Stimulated activated CD4-positive, alpha-beta T cell treated with anti-CD3 and anti-CD28 coated beads, Interleukin-1b, Interleukin-23, amount 100 ng/mL, for 1 hour (primary cell): ENCODE data around the gene REC114.
"Not testable (repeated sequence)": the region's sequence is repeated elsewhere in the genome, so short reads cannot be mapped to it uniquely, and the experiment has no call there.

ENCODE experiments used
- DNase-seq, 2 donors: peaks; one replicate each; pipeline ENCODE4 v3.0.0-alpha.2; 2020; ENCODE audit warnings: low read depth in 2 of 2

The REC114 gene

GRCh38 chr15:73455876-73456275 is 12.9 kb downstream of the REC114 start:
- no peak for DNase-seq

DNA sequence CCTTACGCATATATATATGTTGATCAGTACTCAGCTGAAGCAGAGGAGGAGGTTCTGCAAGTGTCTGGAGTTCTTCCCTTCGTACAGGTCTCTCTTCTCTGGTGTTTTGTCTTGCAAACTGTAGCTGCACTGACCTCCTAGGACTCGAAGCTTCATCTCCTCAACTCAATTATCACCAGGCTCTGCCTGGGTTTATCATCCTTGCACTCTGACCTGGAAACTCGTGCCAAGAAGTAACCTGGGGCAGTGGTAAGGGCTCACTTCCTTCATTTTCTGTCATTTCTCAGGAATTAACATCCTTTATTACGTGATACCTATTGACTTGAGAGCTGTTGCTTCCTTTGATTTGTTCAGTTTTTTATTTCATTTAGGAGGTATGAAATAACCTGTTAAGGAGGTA is 14.4 kb downstream of the REC114 start:
- DNase-seq, result no peak

DNA sequence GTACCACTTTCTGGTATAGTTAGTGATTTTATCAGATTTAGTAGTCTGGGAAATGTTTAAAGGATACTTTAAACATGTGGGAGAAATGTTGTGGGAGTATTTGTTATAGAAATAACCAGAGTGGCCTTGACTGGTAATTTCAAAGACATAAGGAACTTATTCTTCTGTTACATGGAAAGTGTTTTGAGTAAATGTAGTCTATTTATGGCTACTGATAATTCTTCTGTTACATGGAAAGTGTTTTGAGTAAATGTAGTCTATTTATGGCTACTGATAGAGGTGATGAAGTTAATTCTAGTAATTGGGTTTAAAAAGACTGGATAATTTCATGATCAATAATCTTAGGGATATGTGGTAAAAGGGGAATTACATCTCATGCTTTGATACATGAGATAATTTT is 17.7 kb downstream of the REC114 start:
- no peak for DNase-seq

GRCh38 chr15:73464602-73465001 is 21.6 kb downstream of the REC114 start:
- DNase-seq, result no peak

DNA sequence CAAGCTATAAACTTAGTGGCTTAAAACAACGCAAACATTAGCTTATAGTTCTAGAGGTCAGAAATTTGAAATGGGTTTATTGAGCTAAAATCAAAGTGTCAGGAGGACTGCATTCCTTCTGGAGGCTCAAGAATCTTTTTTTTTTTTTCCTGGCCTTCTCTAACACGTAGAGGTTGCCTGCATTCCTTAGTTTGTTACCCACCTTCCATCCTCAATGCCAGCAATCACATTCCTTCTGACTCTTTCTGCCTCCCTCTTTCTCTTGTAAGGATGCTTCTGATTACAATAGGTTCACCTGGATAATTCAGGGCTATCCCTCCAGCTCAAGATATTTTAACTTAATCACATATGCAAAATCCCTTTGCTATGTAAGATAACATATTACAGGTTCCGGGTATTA is 24.8 kb downstream of the REC114 start:
- no peak for DNase-seq

DNA sequence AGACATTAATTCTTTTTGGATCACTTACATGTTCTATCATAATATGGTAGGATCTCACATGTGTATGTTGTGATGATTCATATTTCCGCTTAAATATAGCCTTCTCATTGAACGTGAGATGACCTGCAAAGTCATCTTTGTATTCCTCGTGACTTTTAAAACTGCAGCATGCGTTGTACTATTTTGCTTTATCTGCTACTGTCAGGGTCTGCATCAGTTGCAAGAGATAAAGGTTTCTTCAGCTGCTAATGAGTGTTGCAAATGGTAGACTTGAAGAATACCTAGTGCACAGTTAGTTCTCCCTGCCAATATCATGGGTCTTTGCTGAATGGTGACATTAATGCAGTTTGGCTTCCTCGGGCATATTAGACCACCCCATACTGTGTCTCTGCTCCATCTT is 31.8 kb downstream of the REC114 start:
- no peak for DNase-seq

GRCh38 chr15:73476704-73477216 is 33.8 kb downstream of the REC114 start:
- no peak for DNase-seq

DNA sequence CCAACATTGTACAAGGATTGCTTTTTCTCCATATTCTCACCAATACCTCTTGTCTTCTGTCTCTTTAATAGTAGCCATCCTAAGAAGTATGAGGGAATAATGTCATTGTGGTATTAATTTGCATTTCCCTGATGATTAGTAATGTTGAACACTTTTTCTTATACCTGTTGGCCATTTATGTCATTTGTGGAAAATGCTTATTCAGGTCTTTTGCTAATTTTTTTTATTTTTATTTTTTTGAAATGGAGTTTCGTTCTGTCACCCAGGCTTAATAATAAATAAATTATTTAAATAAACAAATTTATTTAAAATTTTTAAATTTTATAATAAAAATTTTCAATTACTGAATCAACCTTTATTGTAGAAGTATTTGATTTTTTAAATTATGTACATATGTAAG is 37.1 kb downstream of the REC114 start:
- no peak for DNase-seq

- DNase-seq, result no peak
These were observed 39.2 kb downstream of the REC114 start for GRCh38 chr15:73482166-73482565.

DNA sequence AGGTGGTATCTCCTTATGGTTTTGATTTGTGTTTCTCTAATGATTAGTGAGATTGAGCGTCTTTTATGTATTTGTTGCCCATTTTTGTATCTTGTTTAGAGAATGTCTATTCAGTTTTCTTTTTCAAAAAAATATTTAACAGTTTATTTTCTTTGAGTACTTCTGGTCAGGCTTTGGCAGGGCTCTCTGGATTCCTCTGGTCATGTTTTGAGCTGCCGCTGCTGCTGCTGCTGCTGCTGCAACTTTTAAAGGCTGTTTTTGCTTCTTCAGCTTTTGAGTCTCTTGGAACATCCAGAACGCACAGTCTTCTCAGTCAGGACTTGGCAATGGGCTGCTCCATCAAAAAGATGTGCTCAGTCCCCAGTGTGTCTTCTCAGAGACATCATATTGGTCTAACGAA is 40.1 kb downstream of the REC114 start:
- DNase-seq, result no peak

- DNase-seq, result no peak
These were observed 42.4 kb downstream of the REC114 start for GRCh38 chr15:73485372-73485771.

DNA sequence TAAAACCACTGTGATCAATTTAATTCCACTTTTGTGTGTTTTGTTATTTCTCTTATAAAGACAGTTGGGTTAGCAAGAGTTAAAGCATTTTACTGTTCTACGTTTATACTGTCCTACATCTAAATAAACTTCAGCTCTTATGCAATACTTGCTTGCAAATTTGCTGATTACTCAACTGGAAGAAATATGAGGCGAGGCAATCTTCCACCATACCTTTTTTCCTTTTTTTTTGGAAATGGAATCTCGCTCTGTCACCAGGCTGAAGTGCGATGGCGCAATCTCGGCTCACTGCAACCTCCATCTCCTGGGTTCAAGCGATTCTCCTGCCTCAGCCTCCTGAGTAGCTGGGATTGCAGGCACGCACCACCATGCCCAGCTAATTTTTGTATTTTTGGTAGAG is 42.9 kb downstream of the REC114 start:
- DNase-seq, result not testable (repeated sequence)

DNA sequence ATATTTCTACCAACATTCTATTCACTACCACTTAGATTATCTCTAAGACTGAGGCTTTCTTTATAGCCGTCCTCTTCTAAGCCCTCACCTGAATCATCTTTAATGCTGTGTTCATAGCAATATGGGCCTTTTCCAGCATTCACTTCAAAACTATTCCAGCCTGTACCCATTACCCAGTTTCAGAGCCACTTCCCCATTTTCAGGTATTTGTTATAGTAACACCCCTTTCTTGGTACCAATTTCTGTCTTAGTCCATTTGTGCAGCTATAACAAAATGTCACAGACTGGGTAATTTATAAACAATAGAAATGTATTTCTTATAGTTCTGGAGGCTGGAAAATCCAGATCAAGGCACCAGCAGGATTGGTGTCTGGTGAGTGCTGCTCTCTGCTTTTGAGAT is 45.7 kb downstream of the REC114 start:
- no peak for DNase-seq

DNA sequence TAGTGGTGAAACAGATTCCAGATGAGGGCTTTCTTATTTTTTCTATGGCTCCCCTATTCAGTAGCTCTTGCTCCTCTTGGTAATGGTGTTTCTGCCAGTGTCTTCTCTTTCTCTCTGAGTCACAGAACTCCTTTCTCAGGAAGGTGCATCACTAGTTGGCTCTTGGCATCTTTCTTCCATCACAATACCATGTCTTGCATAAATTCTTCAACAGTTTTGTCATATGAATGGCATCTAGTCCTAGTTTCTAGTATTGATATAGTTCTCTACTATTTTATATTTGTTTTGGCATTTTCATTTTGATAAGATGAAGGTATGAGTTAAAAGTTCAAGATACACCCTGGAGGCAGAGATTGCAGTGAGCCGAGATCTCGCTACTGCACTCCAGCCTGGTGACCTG is 51.0 kb downstream of the REC114 start:
- DNase-seq, result no peak

DNA sequence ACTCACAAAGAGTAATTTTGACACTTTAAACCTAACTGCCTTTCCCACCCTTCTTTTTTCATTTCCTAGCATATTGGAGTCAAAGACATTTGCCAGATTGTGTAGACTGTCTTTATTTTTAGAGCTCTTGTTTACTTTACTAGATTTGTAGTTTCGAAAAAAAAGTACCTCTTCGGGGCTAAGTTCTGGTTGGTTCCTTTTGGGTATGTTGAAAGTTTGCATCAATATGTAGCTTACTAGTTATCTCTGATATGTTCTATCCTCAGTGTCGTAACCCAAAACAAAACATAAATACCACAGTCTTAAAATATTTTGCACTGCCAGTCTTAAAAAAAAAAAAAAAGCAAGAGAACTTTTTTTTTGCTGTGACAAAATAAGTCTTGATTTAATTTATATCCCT is 52.2 kb downstream of the REC114 start:
- DNase-seq, result no peak

- no peak for DNase-seq
These were observed 57.7 kb downstream of the REC114 start for GRCh38 chr15:73500696-73501095.

DNA sequence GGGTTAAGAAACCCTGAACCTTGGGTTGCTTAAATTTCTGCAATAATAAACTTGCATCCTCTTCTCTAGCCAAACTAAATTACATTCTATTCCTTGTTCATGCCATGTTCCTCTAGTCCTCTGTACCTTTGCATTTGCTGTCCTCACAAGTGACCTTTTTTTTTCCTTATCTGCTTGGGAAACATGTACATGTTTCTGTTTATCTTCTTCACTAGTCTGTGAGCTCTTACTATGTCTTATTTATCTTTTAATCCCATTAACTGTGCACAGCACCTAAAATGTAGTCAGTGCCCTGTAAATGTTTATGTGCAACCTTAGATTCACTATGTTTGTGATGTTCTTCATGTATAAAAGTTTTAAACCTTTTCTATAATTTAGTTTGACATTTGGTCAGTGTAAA is 61.9 kb downstream of the REC114 start:
- DNase-seq, result no peak

GRCh38 chr15:73515527-73515926 is 72.6 kb downstream of the REC114 start:
- no peak for DNase-seq

DNA sequence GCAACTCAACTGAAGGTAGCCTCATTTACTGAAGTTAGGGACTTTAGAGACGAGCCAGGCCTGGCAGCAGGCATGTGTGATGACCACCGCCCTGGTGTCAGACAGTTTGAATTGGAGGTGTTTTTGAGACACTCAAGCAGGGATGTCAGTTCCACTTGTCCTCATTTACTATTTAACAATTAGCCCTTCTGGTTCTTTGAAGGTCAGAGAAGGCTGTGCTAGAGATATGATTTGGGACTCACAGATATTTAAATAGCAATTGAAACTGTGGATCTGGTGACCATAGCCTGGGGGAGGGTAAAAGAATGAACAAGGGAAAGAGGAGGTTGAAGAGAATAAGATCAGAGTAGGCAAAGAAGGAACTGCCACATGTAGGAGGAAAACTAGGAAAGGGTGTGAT is 74.6 kb downstream of the REC114 start:
- no peak for DNase-seq

GRCh38 chr15:73518180-73518862 is 75.4 kb downstream of the REC114 start:
- DNase-seq, result no peak

GRCh38 chr15:73518876-73519733 is 76.1 kb downstream of the REC114 start:
- DNase-seq, result no peak

DNA sequence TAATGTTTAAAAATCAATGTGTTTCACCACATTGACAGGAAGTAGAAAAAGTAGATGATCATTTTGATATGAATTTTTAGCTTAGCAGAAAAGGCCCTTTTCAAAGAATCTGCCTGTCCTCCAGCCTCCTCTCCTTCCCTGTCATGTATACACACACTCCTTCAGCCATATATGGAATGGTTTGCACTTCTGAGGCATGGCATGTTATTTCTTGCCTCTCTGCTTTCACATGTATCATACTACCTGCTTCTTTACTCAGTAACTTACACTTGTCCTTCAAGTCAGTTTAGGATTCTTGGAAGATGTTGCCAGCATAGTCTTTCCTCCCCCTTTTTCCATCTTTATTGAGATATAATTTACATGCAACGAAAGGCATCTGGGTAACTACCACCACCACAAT is 79.0 kb downstream of the REC114 start:
- no peak for DNase-seq

GRCh38 chr15:73524919-73525318 is 82.0 kb downstream of the REC114 start:
- no peak for DNase-seq
